IMR-90 (cell line): ENCODE results near the gene SUPT3H. TPM values are rescaled to one million over a fixed set of nuclear protein-coding genes. Genes with fewer than 3 reads are reported as not detected.

Source experiments
- ATAC-seq: fragments of 200-7000 bp; cut with Tn5 transposase; 2 replicates; pipeline ENCODE4 v1.9.1; 2020; ENCODE audit warnings: low read depth, mild to moderate bottlenecking, moderate library complexity
- BruUV-seq: library from RNA; stranded (reverse); fragments of 400-500 nt; replicated peaks from 2 replicates; lab custom pipeline; 2021; lab: Mats Ljungman, UMichigan
- CTCF ChIA-PET: fragments of 300-600 bp; formaldehyde crosslinking; extraction: SDS; loops from one replicate; lab custom pipeline; 2021; ENCODE audit warnings: antibody characterized with exemption; lab: Yijun Ruan, JAX
- POLR2A ChIA-PET: fragments of 300-600 bp; sonication (Branson Sonifier 250); formaldehyde crosslinking; loops from one replicate; lab custom pipeline; 2022; ENCODE audit warnings: antibody characterized with exemption; ENCODE audit not compliant: unreplicated experiment; lab: Charles Lee
- DNase-seq: peaks from one replicate; pipeline ENCODE4 v3.0.0; 2013
- H2AFZ ChIP-seq: replicated peaks from 2 replicates; pipeline ENCODE3; 2013; ENCODE audit warnings: low read length, mild to moderate bottlenecking; ENCODE audit not compliant: poor library complexity
- H2AK5ac ChIP-seq: 2 replicates; pipeline ENCODE4 v1.6.1; 2013; ENCODE audit warnings: low read depth, low read length, inconsistent platforms
- H2AK9ac ChIP-seq: replicated peaks from 2 replicates; pipeline ENCODE3; 2013; ENCODE audit warnings: mild to moderate bottlenecking, low read depth, low read length, moderate library complexity; ENCODE audit not compliant: poor library complexity
- H2BK120ac ChIP-seq: 2 replicates; pipeline ENCODE4 v1.6.1; 2013; ENCODE audit warnings: low read depth, low read length, inconsistent platforms
- H2BK15ac ChIP-seq: 3 replicates; pipeline ENCODE4 v1.6.1; 2013; ENCODE audit warnings: low read depth, low read length, inconsistent platforms
- H2BK20ac ChIP-seq: 2 replicates; pipeline ENCODE4 v1.6.1; 2013; ENCODE audit warnings: low read depth, mild to moderate bottlenecking, inconsistent platforms, low read length, moderate library complexity
- H2BK5ac ChIP-seq: 2 replicates; pipeline ENCODE4 v1.6.1; 2013; ENCODE audit warnings: mild to moderate bottlenecking, low read depth, low read length, inconsistent platforms; ENCODE audit not compliant: poor library complexity, severe bottlenecking
- H3K14ac ChIP-seq: replicated peaks from 2 replicates; pipeline ENCODE4 v1.6.1; 2013; ENCODE audit warnings: low read depth, low read length, inconsistent platforms
- H3K18ac ChIP-seq: 2 replicates; pipeline ENCODE4 v1.6.1; 2013; ENCODE audit warnings: low read depth, low read length, control low read depth
- H3K23ac ChIP-seq: 2 replicates; pipeline ENCODE4 v1.6.1; 2013; ENCODE audit warnings: low read depth, low read length, inconsistent platforms
- H3K27ac ChIP-seq: 2 replicates; pipeline ENCODE4 v1.5.1; 2013; ENCODE audit warnings: mild to moderate bottlenecking, control low read depth, low read length; ENCODE audit not compliant: insufficient read depth
- H3K27me3 ChIP-seq: 2 replicates; pipeline ENCODE4 v1.6.1; 2013; ENCODE audit warnings: low read length; ENCODE audit not compliant: control insufficient read depth, insufficient read depth
- H3K36me3 ChIP-seq: 2 replicates; pipeline ENCODE4 v1.6.1; 2013; ENCODE audit warnings: low read length, mixed read lengths; ENCODE audit not compliant: control insufficient read depth, insufficient read depth
- H3K4ac ChIP-seq: 2 replicates; pipeline ENCODE4 v1.6.1; 2013; ENCODE audit warnings: low read depth, low read length, inconsistent platforms
- H3K4me1 ChIP-seq: 2 replicates; pipeline ENCODE4 v1.6.1; 2013; ENCODE audit warnings: low read length, mixed read lengths; ENCODE audit not compliant: control insufficient read depth, insufficient read depth
- H3K4me2 ChIP-seq: 2 replicates; pipeline ENCODE4 v1.6.1; 2013; ENCODE audit warnings: low read depth, mild to moderate bottlenecking, control low read depth, low read length, moderate library complexity
- H3K4me3 ChIP-seq: 2 replicates; pipeline ENCODE4 v1.5.1; 2013; ENCODE audit warnings: low read depth, mild to moderate bottlenecking, control low read depth, low read length, moderate library complexity; ENCODE audit not compliant: insufficient read depth
- H3K56ac ChIP-seq: 2 replicates; pipeline ENCODE4 v1.6.1; 2013; ENCODE audit warnings: low read length, inconsistent platforms; ENCODE audit not compliant: insufficient read depth; ENCODE audit errors: extremely low read depth
- H3K79me1 ChIP-seq, 2 experiments: 2 replicates each; pipeline ENCODE4 v1.6.1; 2013; ENCODE audit warnings: low read length in 2 of 2, inconsistent platforms in 1 of 2, low read depth in 1 of 2
- H3K9ac ChIP-seq: 2 replicates; pipeline ENCODE4 v1.6.1; 2013; ENCODE audit warnings: low read depth, low read length, control low read depth
- H3K9me1 ChIP-seq: 2 replicates; pipeline ENCODE4 v1.6.1; 2013; ENCODE audit warnings: low read length, inconsistent platforms; ENCODE audit not compliant: insufficient read depth
- H3K9me3 ChIP-seq: 2 replicates; pipeline ENCODE4 v1.6.1; 2013; ENCODE audit warnings: low read length; ENCODE audit not compliant: control insufficient read depth, insufficient read depth
- H4K20me1 ChIP-seq: 2 replicates; pipeline ENCODE4 v1.6.1; 2013; ENCODE audit warnings: low read length, inconsistent platforms; ENCODE audit not compliant: insufficient read depth
- H4K5ac ChIP-seq: 2 replicates; pipeline ENCODE4 v1.6.1; 2013; ENCODE audit warnings: mild to moderate bottlenecking, low read depth, low read length, control low read depth
- H4K8ac ChIP-seq, 2 experiments: 2 replicates each; pipeline ENCODE4 v1.6.1; 2013; ENCODE audit warnings: low read depth in 2 of 2, low read length in 2 of 2, control low read depth in 1 of 2, inconsistent platforms in 1 of 2
- H4K91ac ChIP-seq: 2 replicates; pipeline ENCODE4 v1.6.1; 2013; ENCODE audit warnings: low read depth, low read length, inconsistent platforms; ENCODE audit not compliant: insufficient read depth
- BHLHE40 ChIP-seq: fragments of 150-350 bp; IDR thresholded peaks from 2 replicates; pipeline ENCODE4 v1.6.1; 2016; ENCODE audit warnings: mild to moderate bottlenecking, low read depth, low read length
- CHD1 ChIP-seq: IDR thresholded peaks from 2 replicates; pipeline ENCODE4 v1.6.1; 2012; ENCODE audit warnings: low read depth, low read length, improper control_type of control experiment
- FOS ChIP-seq: fragments of 150-350 bp; IDR thresholded peaks from 2 replicates; pipeline ENCODE4 v1.6.1; 2016; ENCODE audit warnings: low read depth, low read length
- MAFK ChIP-seq: IDR thresholded peaks from 2 replicates; pipeline ENCODE4 v1.6.1; 2012; ENCODE audit warnings: low read depth, low read length, improper control_type of control experiment
- MXI1 ChIP-seq: IDR thresholded peaks from 2 replicates; pipeline ENCODE4 v1.6.1; 2012; ENCODE audit warnings: low read depth, mild to moderate bottlenecking, low read length, moderate library complexity, borderline replicate concordance
- NFE2L2 ChIP-seq: fragments of 150-350 bp; IDR thresholded peaks from 2 replicates; pipeline ENCODE4 v1.6.1; 2016; ENCODE audit warnings: low read depth, mild to moderate bottlenecking, low read length
- POLR2A ChIP-seq: IDR thresholded peaks from 2 replicates; pipeline ENCODE4 v1.6.1; 2012; ENCODE audit warnings: mild to moderate bottlenecking, low read depth, low read length
- RAD21 ChIP-seq: IDR thresholded peaks from 2 replicates; pipeline ENCODE4 v1.6.1; 2012; ENCODE audit warnings: low read length, improper control_type of control experiment
- RCOR1 ChIP-seq: IDR thresholded peaks from 2 replicates; pipeline ENCODE4 v1.6.1; 2012; ENCODE audit warnings: mild to moderate bottlenecking, low read length, improper control_type of control experiment; ENCODE audit not compliant: insufficient replicate concordance
- RFX5 ChIP-seq: IDR thresholded peaks from 2 replicates; pipeline ENCODE4 v1.8.0; 2012; ENCODE audit warnings: low read depth, mild to moderate bottlenecking, low read length, moderate library complexity
- SMC3 ChIP-seq: fragments of 150-350 bp; IDR thresholded peaks from 2 replicates; pipeline ENCODE4 v1.6.1; 2016; ENCODE audit warnings: low read depth, mild to moderate bottlenecking, antibody characterized with exemption, low read length, moderate library complexity
- WGBS, 2 experiments: methylation state at CpG; one replicate each; pipeline versions ENCODE4 v1.1.5 to v1.1.7; 2013; ENCODE audit warnings: missing lambda C conversion rate in 2 of 2; ENCODE audit not compliant: insufficient read length in 1 of 2; ENCODE audit errors: extremely low coverage in 2 of 2; 5-methylcytosine and 5-hydroxymethylcytosine counted together
- dilution Hi-C: fragments of 300-500 bp; cut with HindIII; formaldehyde crosslinking; loops from one replicate; pipeline ENCODE4 v1.14.3; 2018; ENCODE audit warnings: low sequenced_read_pairs; ENCODE audit not compliant: unreplicated experiment
- in situ Hi-C: fragments of 300-500 bp; cut with MboI; formaldehyde crosslinking; loops from 3 replicates; pipeline ENCODE4 v1.14.3; 2019; ENCODE audit warnings: low sequenced_read_pairs, inconsistent platforms, mixed read lengths
- intact Hi-C: fragments of 100-400 bp; cut with micrococcal nuclease; formaldehyde crosslinking; loops from 2 replicates; pipeline ENCODE4 v1.10.0; 2022
- polyA plus RNA-seq, 3 experiments: library from polyadenylated mRNA; depleted of rRNA; stranded (reverse); fragments of >200 nt; gene quantifications; 2 replicates each; pipeline ENCODE4 v1.2.3, GENCODE V29; 2012; ENCODE audit warnings: low replicate concordance in 1 of 3
- total RNA-seq: library from RNA; depleted of rRNA; stranded (reverse); fragments of >200 nt; gene quantifications from 2 replicates; pipeline ENCODE4 v1.2.3, GENCODE V29; 2012
- TF ChIP-seq, protein P1 (sequence below): conservative IDR thresholded peaks from 2 replicates; pipeline ENCODE4 v1.5.1; 2012; ENCODE audit warnings: mild to moderate bottlenecking, low read depth, low read length, improper control_type of control experiment
- TF ChIP-seq, protein P2 (sequence below): fragments of 150-350 bp; IDR thresholded peaks from 2 replicates; pipeline ENCODE4 v1.6.1; 2016; ENCODE audit warnings: low read depth, mild to moderate bottlenecking, low read length, moderate library complexity, borderline replicate concordance
- TF ChIP-seq, protein P3 (sequence below): fragments of 150-350 bp; IDR thresholded peaks from 2 replicates; pipeline ENCODE4 v1.6.1; 2017; ENCODE audit warnings: mild to moderate bottlenecking, antibody characterized with exemption, low read length, low read depth

The SUPT3H gene
- total and polyA plus RNA-seq, 2 of the 4 experiments (the other 2 are of a cell fraction) = 4.5 to 5.0 TPM

DNA sequence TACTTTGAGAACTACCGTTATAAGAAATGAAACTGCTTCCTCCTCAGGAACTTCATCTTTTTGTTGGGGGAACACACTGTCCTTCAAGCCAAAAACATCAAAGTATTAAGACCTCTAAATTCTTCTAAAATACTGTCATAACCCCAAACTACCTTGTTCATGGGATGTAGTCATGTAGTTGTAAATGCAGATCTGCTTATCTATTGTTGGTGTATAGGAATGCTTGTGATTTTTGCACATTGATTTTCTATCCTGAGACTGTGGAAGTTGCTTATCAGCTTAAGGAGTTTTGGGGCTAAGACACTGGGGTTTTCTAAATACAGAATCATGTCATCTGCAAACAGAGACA, 332.5 kb downstream of the SUPT3H start:
- Histone ChIP-seq H3K4me1 (no peaks in the 10 kb centered on the region), H3K14ac (no peak overlapping the region), H4K20me1 (no peaks in the 10 kb centered on the region), H2BK120ac (no peak overlapping the region), H3K4ac (no peak overlapping the region), H2BK20ac (no peak overlapping the region), H2BK5ac (no peak overlapping the region), H3K4me3 (no peak overlapping the region), H2AK5ac (no peak overlapping the region), H2AK9ac (no peak overlapping the region), H3K9me3 (no peaks in the 10 kb centered on the region), H3K27ac (no peak overlapping the region), H3K23ac (no peak overlapping the region), H4K8ac (no peak overlapping the region), H3K79me1 (no peaks in the 10 kb centered on the region), H4K5ac (no peak overlapping the region), H3K27me3 (no peaks in the 10 kb centered on the region), H3K9me1 (no peaks in the 10 kb centered on the region), H4K91ac (no peak overlapping the region), H3K9ac (no peak overlapping the region), H3K36me3 (no peaks in the 10 kb centered on the region), H3K4me2 (no peak overlapping the region), H3K18ac (no peak overlapping the region), H2BK15ac (no peak overlapping the region), H3K56ac (no peak overlapping the region), H2AFZ (no peak overlapping the region)
- intact Hi-C loops = no loop called here
- in situ Hi-C loops = no loop called here
- dilution Hi-C loops = no loop called here
- ChIA-PET POLR2A (no interaction called here), CTCF (interaction anchor here (0.6 kb wide), 1 partner anchor 191 kb away, joined by 8 read pairs; no protein-coding TSS in a partner anchor)
- no peak for DNase-seq
- ATAC-seq = no peak
- TF ChIP-seq MXI1 (no peak), FOS (no peak), POLR2A (no peak), MAFK (no peak), RCOR1 (no peak), RFX5 (no peak), SMC3 (no peak), CHD1 (no peak), RAD21 (no peak), NFE2L2 (no peak), BHLHE40 (no peak)
- TF ChIP-seq, protein P1, sequence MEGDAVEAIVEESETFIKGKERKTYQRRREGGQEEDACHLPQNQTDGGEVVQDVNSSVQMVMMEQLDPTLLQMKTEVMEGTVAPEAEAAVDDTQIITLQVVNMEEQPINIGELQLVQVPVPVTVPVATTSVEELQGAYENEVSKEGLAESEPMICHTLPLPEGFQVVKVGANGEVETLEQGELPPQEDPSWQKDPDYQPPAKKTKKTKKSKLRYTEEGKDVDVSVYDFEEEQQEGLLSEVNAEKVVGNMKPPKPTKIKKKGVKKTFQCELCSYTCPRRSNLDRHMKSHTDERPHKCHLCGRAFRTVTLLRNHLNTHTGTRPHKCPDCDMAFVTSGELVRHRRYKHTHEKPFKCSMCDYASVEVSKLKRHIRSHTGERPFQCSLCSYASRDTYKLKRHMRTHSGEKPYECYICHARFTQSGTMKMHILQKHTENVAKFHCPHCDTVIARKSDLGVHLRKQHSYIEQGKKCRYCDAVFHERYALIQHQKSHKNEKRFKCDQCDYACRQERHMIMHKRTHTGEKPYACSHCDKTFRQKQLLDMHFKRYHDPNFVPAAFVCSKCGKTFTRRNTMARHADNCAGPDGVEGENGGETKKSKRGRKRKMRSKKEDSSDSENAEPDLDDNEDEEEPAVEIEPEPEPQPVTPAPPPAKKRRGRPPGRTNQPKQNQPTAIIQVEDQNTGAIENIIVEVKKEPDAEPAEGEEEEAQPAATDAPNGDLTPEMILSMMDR = no peak
- TF ChIP-seq, protein P2, sequence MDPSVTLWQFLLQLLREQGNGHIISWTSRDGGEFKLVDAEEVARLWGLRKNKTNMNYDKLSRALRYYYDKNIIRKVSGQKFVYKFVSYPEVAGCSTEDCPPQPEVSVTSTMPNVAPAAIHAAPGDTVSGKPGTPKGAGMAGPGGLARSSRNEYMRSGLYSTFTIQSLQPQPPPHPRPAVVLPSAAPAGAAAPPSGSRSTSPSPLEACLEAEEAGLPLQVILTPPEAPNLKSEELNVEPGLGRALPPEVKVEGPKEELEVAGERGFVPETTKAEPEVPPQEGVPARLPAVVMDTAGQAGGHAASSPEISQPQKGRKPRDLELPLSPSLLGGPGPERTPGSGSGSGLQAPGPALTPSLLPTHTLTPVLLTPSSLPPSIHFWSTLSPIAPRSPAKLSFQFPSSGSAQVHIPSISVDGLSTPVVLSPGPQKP = no peak
- TF ChIP-seq, protein P3, sequence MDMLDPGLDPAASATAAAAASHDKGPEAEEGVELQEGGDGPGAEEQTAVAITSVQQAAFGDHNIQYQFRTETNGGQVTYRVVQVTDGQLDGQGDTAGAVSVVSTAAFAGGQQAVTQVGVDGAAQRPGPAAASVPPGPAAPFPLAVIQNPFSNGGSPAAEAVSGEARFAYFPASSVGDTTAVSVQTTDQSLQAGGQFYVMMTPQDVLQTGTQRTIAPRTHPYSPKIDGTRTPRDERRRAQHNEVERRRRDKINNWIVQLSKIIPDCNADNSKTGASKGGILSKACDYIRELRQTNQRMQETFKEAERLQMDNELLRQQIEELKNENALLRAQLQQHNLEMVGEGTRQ = no peak
- no TSS peak for BruUV-seq
- no CpG with 5 or more reads among the region's 1 CpG for WGBS, 2 experiments
